NCI-H2196 (cell line): ENCODE data around the gene KCNK6.

Experiments
- DNase-seq: peaks from one replicate; lab custom pipeline; 2025; ENCODE audit not compliant: unreplicated experiment; lab: John Stamatoyannopoulos, UW

The KCNK6 gene

DNA sequence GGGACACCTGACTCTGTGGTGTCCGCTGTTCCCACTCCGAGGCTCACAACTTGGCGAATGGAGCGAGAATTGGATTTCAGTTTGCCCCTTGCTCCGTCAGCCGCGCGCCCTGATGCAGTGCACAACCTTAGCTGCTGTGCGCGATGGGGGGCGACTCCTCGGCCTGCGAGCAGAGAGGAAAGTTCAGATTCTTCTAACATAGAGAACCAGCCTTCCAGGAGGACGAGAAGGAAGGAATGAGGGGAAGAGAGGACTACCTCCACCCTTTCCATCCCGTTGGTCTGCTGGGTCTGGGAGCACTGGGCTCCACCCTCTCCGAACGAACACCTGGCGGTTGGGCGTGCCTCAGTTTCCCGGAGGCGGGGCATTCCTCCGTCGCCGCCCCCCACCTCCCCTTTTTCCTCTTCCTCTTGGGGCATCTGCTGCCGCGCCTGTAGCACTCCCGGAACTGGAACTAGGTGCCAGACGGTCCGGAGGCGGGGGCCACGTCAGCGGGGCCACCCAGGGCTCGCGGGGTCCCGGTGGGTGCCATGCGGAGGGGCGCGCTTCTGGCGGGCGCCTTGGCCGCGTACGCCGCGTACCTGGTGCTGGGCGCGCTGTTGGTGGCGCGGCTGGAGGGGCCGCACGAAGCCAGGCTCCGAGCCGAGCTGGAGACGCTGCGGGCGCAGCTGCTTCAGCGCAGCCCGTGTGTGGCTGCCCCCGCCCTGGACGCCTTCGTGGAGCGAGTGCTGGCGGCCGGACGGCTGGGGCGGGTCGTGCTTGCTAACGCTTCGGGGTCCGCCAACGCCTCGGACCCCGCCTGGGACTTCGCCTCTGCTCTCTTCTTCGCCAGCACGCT, at the start of gene KCNK6:
Gene KCNK6, plus strand, starts transcription at position 425 of the 838 bp plus-strand sequence. Its CDS starts 106 bp downstream, at position 531.
- DNase-seq = peak; percentile 33

DNA sequence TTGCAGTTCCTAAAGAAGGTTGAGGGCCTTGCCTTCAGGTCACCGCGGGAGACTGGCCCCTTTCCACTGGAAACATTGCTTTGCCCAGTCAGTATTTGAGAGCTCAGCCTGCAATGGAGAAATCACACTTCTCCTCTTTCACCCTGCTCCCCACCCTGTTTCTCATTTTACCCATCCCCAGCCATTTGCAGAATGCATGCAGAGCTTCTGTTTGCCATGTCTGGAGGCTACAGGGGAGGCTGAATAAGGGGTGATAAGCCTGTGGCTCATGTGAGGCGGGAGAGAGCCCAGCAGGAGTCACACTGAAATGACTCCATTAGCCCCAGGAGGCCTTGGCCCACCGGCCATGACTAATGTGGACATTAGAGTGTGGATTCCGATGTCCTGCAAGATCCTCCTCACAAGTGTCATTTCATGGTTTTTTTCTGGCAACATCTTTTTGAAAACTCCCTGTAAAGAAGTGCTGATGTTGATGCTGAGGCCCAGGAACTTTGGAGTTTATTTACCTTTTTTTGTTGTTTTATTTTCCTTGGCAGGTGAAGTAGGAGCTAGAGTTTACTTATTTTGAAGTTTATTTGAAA, 49.0 kb upstream of the KCNK6 start:
- DNase-seq = no peak

DNA sequence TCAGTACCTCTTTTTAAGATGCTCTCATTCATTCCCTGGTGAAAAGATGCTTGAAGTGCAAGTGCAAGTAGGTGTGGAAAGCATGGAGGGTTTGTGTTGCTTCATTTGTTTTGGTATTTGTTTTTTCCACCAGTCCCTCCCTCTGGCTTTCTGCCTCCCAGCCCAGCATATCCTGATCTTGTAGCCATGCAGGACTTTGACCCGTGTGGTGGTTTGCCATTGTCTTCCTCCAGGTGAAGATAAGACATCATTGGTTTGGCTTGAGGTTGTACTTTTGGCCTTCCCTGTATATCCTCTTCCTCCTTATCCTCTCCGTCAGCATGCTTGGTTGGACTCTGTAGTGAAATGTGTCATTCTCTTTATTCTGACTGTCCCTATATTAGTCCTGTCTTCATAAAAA, 46.1 kb upstream of the KCNK6 start:
- no peak for DNase-seq

DNA sequence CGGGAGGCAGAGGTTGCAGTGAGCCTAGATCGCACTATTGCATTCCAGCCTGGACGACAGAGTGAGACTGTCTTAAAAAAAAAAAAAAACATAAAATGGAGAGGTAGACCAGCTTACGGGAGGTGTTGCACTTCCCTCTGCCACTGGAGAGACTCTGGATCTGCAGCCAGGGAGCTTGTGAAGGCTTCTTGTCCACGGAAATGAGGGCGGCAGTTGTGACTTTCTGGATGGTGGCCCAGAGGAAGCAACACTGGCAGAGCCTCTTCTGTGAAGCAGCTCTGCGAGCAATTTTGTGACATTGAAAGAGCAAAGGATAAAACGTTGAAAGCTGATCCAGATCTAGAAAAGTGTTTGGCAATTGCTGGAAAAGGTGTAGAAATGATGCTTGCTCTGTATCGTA, 44.9 kb upstream of the KCNK6 start:
- peak; percentile 41 for DNase-seq

DNA sequence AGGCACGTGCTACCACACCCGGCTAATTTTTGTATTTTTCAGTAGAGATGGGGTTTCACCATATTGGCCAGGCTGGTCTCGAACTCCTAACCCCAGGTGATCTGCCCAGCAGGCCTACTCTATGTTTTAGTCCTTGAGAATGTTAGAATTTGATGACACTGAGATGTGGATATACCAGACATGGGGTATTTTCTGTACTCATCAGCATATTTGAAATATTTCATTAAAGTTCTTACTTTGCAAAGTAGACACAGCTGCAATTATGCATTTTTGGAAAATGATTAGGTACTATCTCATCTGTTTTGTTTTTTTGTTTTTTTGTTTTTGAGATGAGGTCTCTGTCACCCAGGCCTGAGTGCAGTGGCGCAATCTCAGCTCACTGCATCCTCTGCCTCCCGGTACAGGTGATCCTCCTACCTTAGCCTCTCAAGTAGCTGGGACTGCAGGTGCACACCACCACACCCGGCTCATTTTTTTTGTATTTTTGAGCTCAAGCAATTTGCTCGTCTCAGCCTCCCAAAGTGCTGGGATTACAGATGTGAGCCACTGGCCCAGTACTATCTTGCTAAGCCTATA, 42.6 kb upstream of the KCNK6 start:
- DNase-seq = no peak

DNA sequence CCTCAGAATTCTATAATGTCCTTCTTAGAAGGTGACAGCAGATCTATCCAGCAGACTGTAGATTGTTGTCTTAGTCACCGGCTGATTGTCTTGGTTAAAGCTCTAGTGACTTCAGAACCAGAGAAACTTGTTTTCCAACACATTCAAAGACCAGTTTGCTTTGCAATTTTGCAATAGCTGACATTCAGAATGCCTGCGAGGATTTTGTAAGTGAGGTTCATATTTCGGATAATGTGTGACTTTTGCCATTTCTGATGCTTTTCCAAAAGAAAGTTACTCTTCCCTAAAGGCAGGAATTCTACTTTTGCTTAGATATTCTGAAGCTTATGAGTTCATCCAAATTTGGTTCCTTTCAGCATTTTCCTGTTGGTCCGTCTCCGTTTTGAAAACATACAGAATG, 42.1 kb upstream of the KCNK6 start:
- peak; percentile 21 for DNase-seq

DNA sequence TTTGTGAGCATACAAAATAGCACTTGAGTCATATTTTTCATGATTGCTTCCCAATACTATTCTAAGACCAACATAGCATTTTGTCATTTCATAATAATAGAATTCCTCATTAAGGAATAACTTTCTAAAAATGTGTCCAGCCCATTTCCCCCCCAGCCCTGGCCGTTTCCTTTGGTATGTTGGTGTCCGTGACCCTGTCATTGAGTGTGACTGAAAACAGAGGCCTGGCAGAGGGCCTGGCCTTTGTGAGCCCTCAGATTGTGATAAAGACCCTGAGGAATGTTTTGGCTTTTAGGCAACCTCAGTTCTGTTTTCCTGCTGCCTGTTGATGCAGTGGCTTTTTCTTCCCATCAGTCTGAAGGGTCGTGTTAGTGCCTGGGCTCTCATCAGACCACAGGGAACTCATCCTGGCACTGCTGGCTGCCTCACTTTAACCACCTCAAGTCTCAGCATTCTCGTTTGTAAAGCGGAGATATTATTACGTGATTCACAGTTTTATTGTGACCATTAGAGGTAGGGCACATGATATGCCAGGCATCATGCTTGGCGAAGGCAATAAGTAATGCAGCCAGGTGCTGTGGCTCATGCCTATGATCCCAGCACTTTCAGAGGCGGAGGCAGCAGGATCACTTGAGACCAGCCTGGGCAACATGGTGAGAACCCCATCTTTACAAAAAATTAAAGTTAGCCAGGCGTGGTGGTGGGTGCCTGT, 41.5 kb upstream of the KCNK6 start:
- no peak for DNase-seq

DNA sequence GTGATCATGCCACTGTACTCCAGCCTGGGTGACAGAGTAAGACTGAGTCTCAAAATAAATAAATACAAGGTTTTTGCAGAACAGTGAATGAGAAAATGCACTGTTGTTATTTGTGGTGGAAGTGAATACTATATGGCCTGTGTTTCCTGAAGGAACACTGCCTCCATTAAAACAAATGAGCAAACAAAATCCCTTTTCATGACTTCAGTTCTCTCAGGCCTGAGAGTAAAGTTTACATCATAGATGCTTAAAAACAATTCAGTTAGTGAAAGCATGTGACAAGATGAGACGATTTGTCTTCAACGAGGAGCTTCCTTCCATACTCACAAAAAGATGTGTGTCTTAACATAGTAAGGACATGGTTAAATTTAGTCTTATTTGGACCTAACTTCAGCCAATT, 40.9 kb upstream of the KCNK6 start:
- no peak for DNase-seq

DNA sequence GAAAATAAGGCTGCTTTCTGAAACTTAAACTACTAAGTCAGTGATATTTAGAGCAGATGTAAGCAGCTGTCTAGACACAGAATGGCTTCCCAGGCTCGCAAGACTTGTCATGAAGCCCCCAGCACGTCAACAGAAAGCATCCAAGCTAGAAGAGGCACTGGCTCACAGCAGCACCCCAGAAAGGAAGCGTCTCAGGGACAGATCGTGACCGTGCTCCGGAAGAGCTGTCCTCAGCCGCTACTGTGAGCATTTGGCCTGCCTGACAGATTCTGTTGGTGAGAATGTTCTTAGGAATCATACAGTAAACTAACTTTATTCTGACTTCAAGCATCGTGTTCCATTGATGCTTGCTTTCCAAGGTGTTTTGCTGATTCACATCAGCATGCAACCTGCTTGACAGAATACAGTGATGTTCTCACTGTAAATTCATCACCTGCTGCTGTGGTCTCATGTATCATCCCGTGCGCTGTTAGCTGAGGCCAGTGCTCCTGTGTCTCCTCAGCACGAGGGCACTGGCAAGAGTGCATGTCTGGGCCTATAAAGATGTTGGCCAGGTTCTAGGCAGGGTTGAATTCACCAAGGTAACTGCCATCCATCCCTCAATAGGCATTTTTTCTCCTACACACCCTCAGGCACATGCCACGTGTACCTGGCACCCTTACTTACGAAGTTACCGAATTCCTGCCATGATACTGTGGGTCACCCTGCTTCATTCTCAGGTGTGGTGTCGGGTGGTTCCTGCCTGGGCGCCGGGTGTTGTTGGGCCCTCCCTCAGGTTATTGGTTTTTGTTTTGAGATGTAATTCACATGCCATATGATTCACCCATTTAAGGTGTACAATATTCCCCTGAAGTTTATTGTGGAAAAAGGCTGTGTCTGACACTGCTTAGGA, 39.4 kb upstream of the KCNK6 start:
- DNase-seq = no peak

DNA sequence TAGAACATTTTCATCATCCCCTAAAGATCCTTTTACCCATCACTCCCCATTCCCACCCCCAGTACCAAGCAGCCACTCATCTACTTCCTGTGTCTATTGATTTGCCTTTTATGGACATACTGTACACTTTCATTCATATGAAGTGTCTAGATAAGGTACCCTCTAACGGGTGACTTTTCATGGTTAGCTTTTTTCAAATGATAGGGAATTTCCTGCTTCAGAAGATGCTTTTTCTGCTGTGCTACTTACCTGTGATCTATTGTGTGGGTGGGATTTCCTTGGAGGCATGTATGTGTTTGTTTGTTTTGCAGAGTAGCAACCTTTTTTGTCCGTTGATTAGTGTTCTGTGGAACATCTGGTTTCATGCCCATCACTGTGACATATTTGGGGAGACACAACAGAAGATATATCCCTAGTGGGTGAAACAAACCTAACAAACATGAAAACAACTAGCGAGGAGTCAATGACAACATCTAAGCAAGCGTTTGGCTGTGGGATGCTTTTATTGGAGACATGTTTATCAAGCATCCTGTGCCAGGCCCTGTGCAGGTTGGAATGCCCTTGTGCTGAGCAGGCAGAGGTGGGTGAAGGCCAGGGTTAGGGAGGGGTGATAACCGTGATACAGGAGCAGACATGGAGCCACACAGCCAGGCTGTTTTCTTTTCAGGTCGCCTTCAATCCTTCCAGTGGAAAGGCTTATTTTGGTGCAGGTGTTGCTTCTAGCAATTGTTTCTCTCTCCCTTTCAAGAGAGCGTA, 37.7 kb upstream of the KCNK6 start:
- no peak for DNase-seq

DNA sequence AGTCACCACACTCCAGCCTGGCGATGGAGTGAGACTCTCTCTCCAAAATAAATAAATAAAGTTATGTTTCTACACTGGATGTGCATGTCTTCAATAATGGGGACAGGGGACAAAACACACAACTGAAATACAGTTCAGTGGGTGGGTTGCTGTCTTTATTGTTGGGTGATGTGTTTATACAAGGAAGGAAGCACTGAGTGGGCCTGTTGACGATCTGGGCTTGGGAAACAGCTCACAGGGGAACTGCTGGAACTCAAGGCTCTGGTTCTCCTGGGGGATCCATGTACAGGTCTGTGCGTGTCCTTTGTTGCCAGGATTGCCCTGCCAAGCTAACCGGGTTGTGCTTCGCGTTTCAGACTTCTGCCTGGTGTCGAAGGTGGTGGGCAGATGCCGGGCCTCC, 36.4 kb upstream of the KCNK6 start:
- no peak for DNase-seq

DNA sequence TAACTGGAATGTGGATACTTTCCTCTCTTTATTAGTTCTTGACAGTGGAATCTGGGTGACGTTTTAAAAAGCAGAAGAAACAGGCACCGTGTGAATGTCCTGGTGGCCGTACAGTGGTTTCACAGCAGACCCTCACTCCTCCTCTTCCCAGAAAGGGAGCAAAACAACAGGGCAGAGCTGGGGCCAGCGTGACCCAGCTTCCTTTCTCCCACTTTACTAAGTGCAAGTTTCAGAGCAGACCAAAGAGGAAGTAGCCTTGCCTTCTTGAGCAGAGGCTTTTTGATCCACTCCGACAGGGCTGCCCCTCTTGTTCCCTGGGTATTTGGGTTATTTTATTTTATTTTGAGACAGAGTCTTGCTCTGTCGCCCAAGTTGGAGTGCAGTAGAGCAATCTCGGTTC, 35.2 kb upstream of the KCNK6 start:
- no peak for DNase-seq

DNA sequence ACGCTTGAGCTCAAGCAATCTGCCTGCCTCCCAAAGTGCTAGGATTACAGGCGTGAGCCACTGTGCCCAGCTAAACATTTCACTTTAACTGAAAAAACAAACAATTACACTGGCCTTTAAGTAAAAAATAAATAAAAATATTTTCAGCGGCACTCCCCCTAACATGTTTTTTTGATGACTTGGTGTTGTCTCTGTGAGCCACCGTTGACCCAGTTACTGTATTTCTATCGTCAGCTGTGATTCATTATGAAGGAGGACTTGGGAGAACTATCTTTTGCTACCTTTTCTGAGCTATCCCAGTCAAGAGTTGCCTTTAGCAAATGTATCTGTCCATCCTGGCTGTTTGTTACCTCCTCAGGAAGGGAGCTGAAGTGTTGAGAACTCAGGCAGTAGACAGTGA, 34.1 kb upstream of the KCNK6 start:
- DNase-seq = no peak

DNA sequence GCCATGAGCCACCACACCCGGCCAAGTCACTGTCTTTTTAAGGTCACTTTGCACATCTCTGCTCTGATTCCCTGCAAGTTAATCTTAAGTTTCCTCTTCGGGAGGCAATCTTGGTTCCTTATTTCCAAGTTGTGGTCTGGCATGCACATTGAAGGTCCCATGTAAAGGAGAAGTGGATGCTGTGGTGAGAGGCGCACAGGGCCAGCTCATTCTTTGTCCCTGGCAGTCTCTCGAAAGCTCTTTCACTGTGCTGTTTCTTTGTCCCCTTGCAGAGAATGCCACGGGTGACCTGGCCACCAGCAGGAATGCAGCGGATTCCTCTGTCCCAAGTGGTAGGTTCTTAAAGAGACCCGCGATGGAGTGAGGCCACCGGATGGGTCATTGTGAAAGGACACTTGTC, 32.0 kb upstream of the KCNK6 start:
- no peak for DNase-seq

DNA sequence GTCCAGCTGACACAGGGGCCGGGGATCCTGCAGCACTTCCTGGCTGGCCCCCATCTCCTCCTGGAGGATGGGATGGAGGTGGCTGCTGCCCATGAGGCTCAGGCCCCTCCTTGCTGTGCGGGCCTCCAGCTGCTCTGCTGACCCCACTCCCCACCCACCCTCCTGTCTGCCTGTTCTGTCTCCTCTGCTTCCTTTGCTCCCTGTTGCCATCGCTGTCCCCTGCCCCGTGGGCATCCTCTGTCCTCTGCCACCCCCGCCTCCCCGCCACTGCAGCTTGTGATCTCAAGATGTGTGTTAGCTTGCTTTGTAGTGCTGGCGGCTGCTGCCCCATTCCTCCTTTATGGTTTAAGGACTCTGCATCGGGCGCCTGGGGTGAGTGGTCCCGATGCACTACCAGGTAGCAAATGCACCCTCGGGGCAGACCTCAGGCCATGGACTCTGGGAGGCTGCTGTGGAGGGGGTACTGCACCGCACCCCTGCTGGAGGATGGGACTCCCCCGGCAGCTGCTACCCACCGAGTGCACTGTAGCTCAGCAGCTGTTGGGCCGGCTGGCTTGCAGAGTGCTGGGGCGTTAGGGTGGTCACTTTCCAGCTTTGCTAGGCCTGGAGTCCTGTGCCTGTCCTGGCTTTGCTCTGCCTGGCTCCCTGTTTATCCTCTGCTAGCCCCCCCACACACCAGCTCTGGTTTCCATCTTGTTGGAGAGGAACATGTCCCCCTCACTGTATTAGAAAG, 31.4 kb upstream of the KCNK6 start:
- DNase-seq = no peak

DNA sequence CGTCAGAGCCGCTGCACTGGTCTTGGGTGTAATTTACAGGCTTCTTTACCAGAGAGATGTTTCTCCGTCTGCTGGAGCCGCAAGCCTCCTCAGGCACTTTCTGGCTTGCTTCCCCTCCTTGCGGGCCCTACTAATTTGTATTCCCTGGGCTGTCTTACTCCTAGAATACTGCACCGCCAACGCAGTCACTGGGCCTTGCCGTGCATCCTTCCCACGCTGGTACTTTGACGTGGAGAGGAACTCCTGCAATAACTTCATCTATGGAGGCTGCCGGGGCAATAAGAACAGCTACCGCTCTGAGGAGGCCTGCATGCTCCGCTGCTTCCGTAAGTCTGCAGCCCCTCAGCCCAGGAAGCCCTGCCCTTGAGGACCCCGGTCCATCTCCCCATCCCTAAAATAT, 29.7 kb upstream of the KCNK6 start:
- DNase-seq = no peak

DNA sequence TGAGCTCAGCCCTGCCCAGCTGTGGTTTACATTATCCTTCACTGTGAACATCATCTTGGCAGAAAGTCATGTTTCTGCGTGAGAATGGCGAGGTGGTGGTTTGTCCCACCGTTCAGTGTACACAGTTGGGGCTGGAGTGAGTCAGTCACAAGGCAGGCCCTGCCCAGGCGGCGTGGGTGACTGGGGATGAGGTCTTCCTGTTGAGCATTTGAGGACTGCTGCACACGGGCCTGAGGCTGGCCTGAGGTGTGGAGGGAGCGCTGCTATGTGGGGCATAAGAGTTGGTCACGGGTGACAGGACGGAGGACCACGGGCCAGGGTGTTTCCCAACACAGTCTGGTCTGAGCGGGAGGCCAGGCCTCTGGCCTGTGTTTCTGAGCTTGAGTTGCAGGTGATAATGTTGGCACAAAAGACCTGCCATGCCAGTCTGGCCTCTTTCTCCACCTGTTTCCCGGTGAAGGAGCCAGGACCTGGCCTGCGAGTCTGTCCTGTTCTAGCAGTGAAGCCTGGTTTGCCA, 29.0 kb upstream of the KCNK6 start:
- peak; percentile 59 for DNase-seq

DNA sequence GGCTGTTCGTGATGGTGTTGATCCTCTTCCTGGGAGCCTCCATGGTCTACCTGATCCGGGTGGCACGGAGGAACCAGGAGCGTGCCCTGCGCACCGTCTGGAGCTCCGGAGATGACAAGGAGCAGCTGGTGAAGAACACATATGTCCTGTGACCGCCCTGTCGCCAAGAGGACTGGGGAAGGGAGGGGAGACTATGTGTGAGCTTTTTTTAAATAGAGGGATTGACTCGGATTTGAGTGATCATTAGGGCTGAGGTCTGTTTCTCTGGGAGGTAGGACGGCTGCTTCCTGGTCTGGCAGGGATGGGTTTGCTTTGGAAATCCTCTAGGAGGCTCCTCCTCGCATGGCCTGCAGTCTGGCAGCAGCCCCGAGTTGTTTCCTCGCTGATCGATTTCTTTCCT, 27.8 kb upstream of the KCNK6 start:
- no peak for DNase-seq

DNA sequence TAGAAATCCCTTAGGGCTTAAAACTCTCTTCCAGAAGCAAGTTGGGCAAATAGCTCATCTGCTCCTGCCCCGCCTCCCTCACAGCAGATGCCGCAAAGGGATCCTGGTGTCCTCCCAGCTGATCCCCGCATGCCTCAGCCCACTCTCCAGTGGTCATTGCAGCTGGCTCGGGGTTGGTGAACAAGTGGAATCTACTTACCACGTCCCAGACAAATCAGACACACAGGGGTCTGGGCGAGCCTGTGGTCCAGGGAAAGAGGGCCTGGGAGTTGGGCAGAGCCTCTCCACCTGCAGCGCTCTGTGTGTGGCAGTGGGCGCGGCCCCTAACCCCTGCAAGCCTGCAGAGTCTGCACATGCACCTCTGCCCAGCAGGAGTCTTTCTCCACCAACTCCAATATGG, 26.4 kb upstream of the KCNK6 start:
- DNase-seq = no peak
